ENCODE measurements around the gene CEP63.

CEP63 gene

DNA sequence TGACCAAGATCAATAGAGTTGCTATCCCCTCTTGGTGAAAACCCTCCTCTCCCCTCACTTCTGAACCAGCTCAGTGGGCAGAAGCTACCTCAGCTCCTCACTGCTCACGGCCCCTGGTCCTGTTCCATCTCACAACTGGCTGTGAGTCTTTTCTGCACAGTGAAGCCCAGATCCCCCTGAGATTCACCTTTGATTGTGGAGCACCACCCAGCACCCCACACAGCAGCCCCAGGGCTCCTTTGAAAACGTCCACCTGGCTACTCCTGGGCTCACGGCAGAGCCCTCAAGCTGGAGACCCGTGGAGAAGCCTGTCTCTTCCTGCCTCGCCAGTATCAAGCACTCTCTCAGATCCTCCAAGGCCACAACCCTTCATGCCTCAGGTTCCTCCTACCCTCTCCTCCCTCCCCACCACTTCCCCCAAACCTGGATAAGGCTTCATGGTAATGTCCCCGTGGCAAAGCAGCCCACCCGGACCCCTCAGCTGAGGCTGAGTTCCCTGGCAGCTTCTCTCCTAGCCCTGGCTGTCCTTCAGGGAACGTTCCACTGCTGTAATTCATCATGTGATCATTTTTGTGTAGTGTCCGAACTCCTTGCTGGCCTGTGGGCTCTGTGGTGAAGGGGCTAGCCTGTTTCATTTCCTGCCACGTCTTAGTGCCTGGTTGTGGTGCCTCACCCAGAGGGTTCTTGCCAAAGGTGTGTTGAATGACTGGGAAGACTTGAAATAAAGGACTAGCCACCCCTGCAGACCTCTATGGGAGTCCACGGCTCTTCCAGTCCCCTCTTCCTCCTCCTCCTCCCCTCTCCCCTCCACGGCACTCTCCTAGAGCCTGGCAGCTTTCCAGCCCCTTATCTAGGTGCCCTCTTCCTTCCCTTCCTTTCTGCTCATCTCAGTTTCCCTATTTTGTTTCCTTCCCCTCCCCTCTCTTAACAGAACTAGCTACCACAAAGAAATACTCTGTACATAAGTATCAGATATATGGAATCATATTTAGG, 120.5 kb downstream of the CEP63 start:
- no peak for DNase-seq (ENCODE audit: low read depth, low spot score)
- in situ Hi-C loops (cut with HindIII; ENCODE audit: low sequenced_read_pairs): no loop called here
- TF ChIP-seq, protein P1, sequence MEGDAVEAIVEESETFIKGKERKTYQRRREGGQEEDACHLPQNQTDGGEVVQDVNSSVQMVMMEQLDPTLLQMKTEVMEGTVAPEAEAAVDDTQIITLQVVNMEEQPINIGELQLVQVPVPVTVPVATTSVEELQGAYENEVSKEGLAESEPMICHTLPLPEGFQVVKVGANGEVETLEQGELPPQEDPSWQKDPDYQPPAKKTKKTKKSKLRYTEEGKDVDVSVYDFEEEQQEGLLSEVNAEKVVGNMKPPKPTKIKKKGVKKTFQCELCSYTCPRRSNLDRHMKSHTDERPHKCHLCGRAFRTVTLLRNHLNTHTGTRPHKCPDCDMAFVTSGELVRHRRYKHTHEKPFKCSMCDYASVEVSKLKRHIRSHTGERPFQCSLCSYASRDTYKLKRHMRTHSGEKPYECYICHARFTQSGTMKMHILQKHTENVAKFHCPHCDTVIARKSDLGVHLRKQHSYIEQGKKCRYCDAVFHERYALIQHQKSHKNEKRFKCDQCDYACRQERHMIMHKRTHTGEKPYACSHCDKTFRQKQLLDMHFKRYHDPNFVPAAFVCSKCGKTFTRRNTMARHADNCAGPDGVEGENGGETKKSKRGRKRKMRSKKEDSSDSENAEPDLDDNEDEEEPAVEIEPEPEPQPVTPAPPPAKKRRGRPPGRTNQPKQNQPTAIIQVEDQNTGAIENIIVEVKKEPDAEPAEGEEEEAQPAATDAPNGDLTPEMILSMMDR (IDR thresholded peaks at IDR 0.05; ENCODE audit: low read depth, low read length): no peak
- no peak overlapping the region for H3K4me3 ChIP-seq (ENCODE audit: low read depth, low read length)

GRCh38 chr3:134607054-134608022, 121.5 kb downstream of the CEP63 start:
- no peak for DNase-seq (ENCODE audit: low read depth, low spot score)
- no peak overlapping the region for H3K4me3 ChIP-seq (ENCODE audit: low read depth, low read length)
- in situ Hi-C loops (cut with HindIII; ENCODE audit: low sequenced_read_pairs): no loop called here
- TF ChIP-seq, protein P1 (IDR thresholded peaks at IDR 0.05; ENCODE audit: low read depth, low read length): no peak

- no peak overlapping the region for H3K4me3 ChIP-seq (ENCODE audit: low read depth, low read length)
- in situ Hi-C loops (cut with HindIII; ENCODE audit: low sequenced_read_pairs): no loop called here
- DNase-seq (ENCODE audit: low read depth, low spot score): no peak
- TF ChIP-seq, protein P1 (IDR thresholded peaks at IDR 0.05; ENCODE audit: low read depth, low read length): no peak
Observed at GRCh38 chr3:134608023-134608770, 122.3 kb downstream of the CEP63 start.

- TF ChIP-seq, protein P1 (IDR thresholded peaks at IDR 0.05; ENCODE audit: low read depth, low read length): no peak
- no peak for DNase-seq (ENCODE audit: low read depth, low spot score)
- H3K4me3 ChIP-seq (ENCODE audit: low read depth, low read length): no peak overlapping the region
- in situ Hi-C loops (cut with HindIII; ENCODE audit: low sequenced_read_pairs): no loop called here
Observed at GRCh38 chr3:134608771-134609435, 123.0 kb downstream of the CEP63 start.

- in situ Hi-C loops (cut with HindIII; ENCODE audit: low sequenced_read_pairs): no loop called here
- TF ChIP-seq, protein P1 (IDR thresholded peaks at IDR 0.05; ENCODE audit: low read depth, low read length): no peak
- DNase-seq (ENCODE audit: low read depth, low spot score): no peak
- no peak overlapping the region for H3K4me3 ChIP-seq (ENCODE audit: low read depth, low read length)
Observed at GRCh38 chr3:134609821-134610431, 124.1 kb downstream of the CEP63 start.
